SK-N-SH (cell line): ENCODE results near the gene BNIP5. TPM values are rescaled to one million over a fixed set of nuclear protein-coding genes. Genes with fewer than 3 reads are reported as not detected.

Experiments
- CTCF ChIA-PET: fragments of 300-600, 350-600 bp; formaldehyde crosslinking; extraction: SDS; loops from one replicate; lab custom pipeline; 2021; lab: Yijun Ruan, JAX
- POLR2A ChIA-PET: fragments of 350-600 bp; sonication (Branson Sonifier 250); formaldehyde crosslinking; extraction: SDS; loops from one replicate; lab custom pipeline; 2020; ENCODE audit warnings: antibody characterized with exemption, inconsistent platforms; lab: Yijun Ruan, JAX
- DNase-seq: peaks from one replicate; pipeline ENCODE4 v3.0.0; 2012
- H2AFZ ChIP-seq: fragments of 200-600 bp; sonication (generic); 2 replicates; pipeline ENCODE4 v1.8.1; 2016; ENCODE audit warnings: antibody characterized with exemption, mild to moderate bottlenecking, low read depth
- H3F3A ChIP-seq: fragments of 200-600 bp; sonication (generic); replicated peaks from 2 replicates; pipeline ENCODE3; 2016; ENCODE audit warnings: antibody characterized with exemption, mild to moderate bottlenecking; ENCODE audit not compliant: insufficient read depth
- H3K27ac ChIP-seq, 2 experiments: fragments of 200-500 bp in 1 of 2; fragments of 200-600 bp in 1 of 2; sonication (Bioruptor generic) in 1 of 2; sonication (generic), shearing (Covaris generic) in 1 of 2; 2 replicates each; pipeline versions ENCODE4 v1.5.1 to v1.6.1; 2014 to 2016; ENCODE audit warnings: low read depth in 2 of 2, inconsistent platforms in 1 of 2, low read length in 1 of 2, mild to moderate bottlenecking in 1 of 2, mixed read lengths in 1 of 2
- H3K27me3 ChIP-seq: fragments of 200-600 bp; sonication (generic), shearing (Covaris generic); 2 replicates; pipeline ENCODE4 v1.6.1; 2016; ENCODE audit warnings: mixed run types; ENCODE audit not compliant: insufficient read depth
- H3K36me3 ChIP-seq, 2 experiments: fragments of 200-500 bp in 1 of 2; fragments of 200-600 bp in 1 of 2; sonication (Bioruptor generic) in 1 of 2; sonication (generic) in 1 of 2; replicated peaks in 1 of 2; 2 replicates each; pipeline versions ENCODE3 to v1.5.1; 2014 to 2016; ENCODE audit warnings: low read length in 1 of 2, mild to moderate bottlenecking in 1 of 2; ENCODE audit not compliant: insufficient read depth in 2 of 2, control insufficient read depth in 1 of 2
- H3K4me1 ChIP-seq, 2 experiments: fragments of 200-500 bp in 1 of 2; fragments of 200-600 bp in 1 of 2; sonication (Bioruptor generic) in 1 of 2; sonication (generic), shearing (Covaris generic) in 1 of 2; 2 replicates each; pipeline versions ENCODE4 v1.5.1 to v1.6.1; 2014 to 2016; ENCODE audit warnings: low read depth in 1 of 2, low read length in 1 of 2, mixed run types in 1 of 2; ENCODE audit not compliant: insufficient read depth in 2 of 2, control insufficient read depth in 1 of 2
- H3K4me2 ChIP-seq: fragments of 200-600 bp; sonication (generic), shearing (Covaris generic); 2 replicates; pipeline ENCODE4 v1.6.1; 2017; ENCODE audit warnings: mixed run types
- H3K4me3 ChIP-seq, 2 experiments: fragments of 200-500 bp in 1 of 2; fragments of 200-600 bp in 1 of 2; sonication (Bioruptor generic) in 1 of 2; sonication (generic), shearing (Covaris generic) in 1 of 2; 2 replicates each; pipeline versions ENCODE4 v1.5.1 to v1.8.1; 2014 to 2016; ENCODE audit warnings: low read depth in 2 of 2, inconsistent platforms in 1 of 2, low read length in 1 of 2, mild to moderate bottlenecking in 1 of 2, mixed read lengths in 1 of 2, moderate library complexity in 1 of 2
- H3K79me2 ChIP-seq: fragments of 200-600 bp; sonication (generic); 2 replicates; pipeline ENCODE4 v1.8.1; 2017; ENCODE audit warnings: mild to moderate bottlenecking; ENCODE audit not compliant: insufficient read depth
- H3K9ac ChIP-seq: fragments of 200-600 bp; sonication (generic); 2 replicates; pipeline ENCODE4 v1.6.1; 2017; ENCODE audit warnings: mixed run types
- H3K9me2 ChIP-seq: fragments of 200-600 bp; sonication (generic); 2 replicates; pipeline ENCODE4 v1.6.1; 2017; ENCODE audit warnings: mixed run types
- H3K9me3 ChIP-seq: fragments of 200-600 bp; sonication (generic); 2 replicates; pipeline ENCODE4 v1.6.1; 2017; ENCODE audit warnings: mixed run types, mild to moderate bottlenecking, moderate library complexity
- H4K20me1 ChIP-seq: fragments of 200-600 bp; sonication (generic); 2 replicates; pipeline ENCODE4 v1.6.1; 2017; ENCODE audit warnings: mild to moderate bottlenecking, mixed run types; ENCODE audit not compliant: insufficient read depth
- ELF1 ChIP-seq: IDR thresholded peaks from 2 replicates; pipeline ENCODE4 v1.4.0; 2012
- EP300 ChIP-seq, 2 experiments: IDR thresholded peaks; 2 replicates each; pipeline versions ENCODE4 v1.4.0 to v1.6.1; 2012; ENCODE audit warnings: borderline replicate concordance in 1 of 2, low read depth in 1 of 2, low read length in 1 of 2
- FOXJ3 ChIP-seq: sonication (generic); formaldehyde crosslinking; IDR thresholded peaks from 2 replicates; pipeline ENCODE4 v1.5.1; 2020; ENCODE audit warnings: mild to moderate bottlenecking, missing genetic modification reagents
- FOXM1 ChIP-seq: IDR thresholded peaks from 2 replicates; pipeline ENCODE4 v1.4.0; 2012; ENCODE audit warnings: low read depth, mild to moderate bottlenecking
- GABPA ChIP-seq: IDR thresholded peaks from 2 replicates; pipeline ENCODE4 v1.4.0; 2012; ENCODE audit warnings: low read depth, mild to moderate bottlenecking
- GATA2 ChIP-seq: sonication (generic); formaldehyde crosslinking; IDR thresholded peaks from 2 replicates; pipeline ENCODE4 v1.5.0; 2020; ENCODE audit warnings: mild to moderate bottlenecking, missing genetic modification reagents
- MEF2A ChIP-seq: IDR thresholded peaks from 2 replicates; pipeline ENCODE4 v1.4.0; 2012; ENCODE audit warnings: low read depth, borderline replicate concordance
- NFIC ChIP-seq: IDR thresholded peaks from 2 replicates; pipeline ENCODE4 v1.4.0; 2012; ENCODE audit warnings: borderline replicate concordance
- PBX3 ChIP-seq: IDR thresholded peaks from 2 replicates; pipeline ENCODE4; 2012
- RAD21 ChIP-seq: IDR thresholded peaks from 2 replicates; pipeline ENCODE4 v1.6.1; 2012; ENCODE audit warnings: mild to moderate bottlenecking, low read length
- REST ChIP-seq: IDR thresholded peaks from 2 replicates; pipeline ENCODE4 v1.6.1; 2012; ENCODE audit warnings: mild to moderate bottlenecking, low read depth, low read length, moderate library complexity
- RXRA ChIP-seq: IDR thresholded peaks from 2 replicates; pipeline ENCODE4 v1.4.0; 2012; ENCODE audit warnings: low read depth, mild to moderate bottlenecking, borderline replicate concordance
- SIN3A ChIP-seq: IDR thresholded peaks from 2 replicates; pipeline ENCODE4 v1.6.1; 2012; ENCODE audit warnings: low read depth, mild to moderate bottlenecking, low read length, moderate library complexity, borderline replicate concordance
- SMC3 ChIP-seq: IDR thresholded peaks from 2 replicates; pipeline ENCODE4 v1.6.1; 2012; ENCODE audit warnings: low read depth, low read length, improper control_type of control experiment
- TAF1 ChIP-seq: IDR thresholded peaks from 2 replicates; pipeline ENCODE4 v1.6.1; 2012; ENCODE audit warnings: low read depth, mild to moderate bottlenecking, low read length, moderate library complexity, borderline replicate concordance
- TEAD4 ChIP-seq: IDR thresholded peaks from 2 replicates; pipeline ENCODE4 v1.4.0; 2012; ENCODE audit warnings: mild to moderate bottlenecking, borderline replicate concordance; ENCODE audit not compliant: insufficient read depth
- USF1 ChIP-seq: IDR thresholded peaks from 2 replicates; pipeline ENCODE4 v1.4.0; 2012; ENCODE audit warnings: low read depth, borderline replicate concordance
- ZBTB33 ChIP-seq: IDR thresholded peaks from 2 replicates; pipeline ENCODE4 v1.4.0; 2012; ENCODE audit warnings: low read depth, borderline replicate concordance
- WGBS: methylation state at CpG from one replicate; pipeline ENCODE4 v1.1.6; 2017; ENCODE audit warnings: low lambda C conversion rate; 5-methylcytosine and 5-hydroxymethylcytosine counted together
- polyA plus RNA-seq, 3 experiments: library from polyadenylated mRNA; depleted of rRNA; stranded (reverse); fragments of >200 nt; gene quantifications; 2 replicates each; pipeline ENCODE4 v1.2.3, GENCODE V29; 2012

The BNIP5 gene
- polyA plus RNA-seq, 1 of the 3 experiments (the other 2 are of a cell fraction) = not detected

- TF ChIP-seq PBX3 (no peak), TAF1 (no peak), MEF2A (no peak), GATA2 (CRISPR knock-in tag) (no peak)
Observed at GRCh38 chr6:36319436-36319762, 17.3 kb downstream of the BNIP5 start (continued).

- Histone ChIP-seq H3K4me1 (peaks cover 0 to 10% of the 10 kb centered on the region in 2 experiments; a peak in 1 of 4 replicates), H3K9me2 (no peaks in the 10 kb centered on the region), H3K79me2 (no peaks in the 10 kb centered on the region), H3K9me3 (no peaks in the 10 kb centered on the region), H3K4me3 (no peak overlapping the region), H4K20me1 (no peaks in the 10 kb centered on the region), H3K4me2 (no peak overlapping the region), H3K27ac (no peak overlapping the region)
- no peak for DNase-seq
- 62% methylated on average over 6 of the region's 6 CpGs for WGBS
- POLR2A ChIA-PET = no interaction called here
- TF ChIP-seq RAD21 = no peak
- no peak for TF ChIP-seq SMC3
- TF ChIP-seq, all 33 proteins: peak for 0
- H3F3A ChIP-seq = no peaks in the 10 kb centered on the region
- H3K27me3 ChIP-seq = no peaks in the 10 kb centered on the region; the same call in 1 of the 2 replicates
- no peak overlapping the region for H2AFZ ChIP-seq
- CTCF ChIA-PET = interaction anchor here (0.5 to 15.1 kb wide), 7 partner anchors 9 to 1859 kb away, joined by 3 to 123 read pairs (median 3); no protein-coding TSS in a partner anchor
- H3K36me3 ChIP-seq = no peaks in the 10 kb centered on the region
- H3K9ac ChIP-seq = no peak overlapping the region
Observed at GRCh38 chr6:36318690-36319435, 17.8 kb downstream of the BNIP5 start.

GRCh38 chr6:36317623-36318022 is 19.1 kb downstream of the BNIP5 start:
- ChIA-PET CTCF (interaction anchor here (0.9 to 15.1 kb wide), 3 partner anchors 11 to 1858 kb away, joined by 3 to 123 read pairs (median 3); no protein-coding TSS in a partner anchor), POLR2A (no interaction called here)
- H3K27me3 ChIP-seq = no peaks in the 10 kb centered on the region; the same call in 1 of the 2 replicates
- no peaks in the 10 kb centered on the region for H3K9me3 ChIP-seq
- no peaks in the 10 kb centered on the region for H3K9me2 ChIP-seq
- no peaks in the 10 kb centered on the region for H3F3A ChIP-seq
- H3K4me3 ChIP-seq = no peak overlapping the region
- H4K20me1 ChIP-seq = no peaks in the 10 kb centered on the region
- H3K4me2 ChIP-seq = no peak overlapping the region
- H3K36me3 ChIP-seq = no peaks in the 10 kb centered on the region
- 83% methylated on average over 2 of the region's 2 CpGs for WGBS
- H3K9ac ChIP-seq = no peak overlapping the region
- H3K27ac ChIP-seq = no peak overlapping the region
- H2AFZ ChIP-seq = no peak overlapping the region
- no peak for DNase-seq
- H3K79me2 ChIP-seq = no peaks in the 10 kb centered on the region
- H3K4me1 ChIP-seq = peaks cover 0 to 2% of the 10 kb centered on the region in 2 experiments; a peak in 1 of 4 replicates
- TF ChIP-seq TEAD4 (no peak), REST (no peak), ELF1 (no peak), MEF2A (no peak), GABPA (no peak), ZBTB33 (no peak), FOXJ3 (CRISPR knock-in tag) (no peak), NFIC (no peak), EP300 (IDR thresholded peaks at IDR 0.05; ENCODE audit: borderline replicate concordance in 1 of 2, low read depth in 1 of 2, low read length in 1 of 2) (no peak), FOXM1 (no peak), TAF1 (no peak), SIN3A (no peak), USF1 (no peak), RXRA (no peak)
